NOMO-1 (cell line): Measurements from ENCODE around the gene RIPOR1.

Experiments
- DNase-seq, 2 experiments: peaks; one replicate each; lab custom pipeline; 2025; ENCODE audit not compliant: unreplicated experiment in 2 of 2; lab: John Stamatoyannopoulos, UW

Gene RIPOR1

GRCh38 chr16:67549936-67550335 lies 21.3 kb downstream of the RIPOR1 start:
- no peak for DNase-seq

GRCh38 chr16:67551091-67551490 lies 22.5 kb downstream of the RIPOR1 start:
- DNase-seq: no peak

GRCh38 chr16:67551972-67552371 lies 23.3 kb downstream of the RIPOR1 start:
- DNase-seq: no peak

- no peak for DNase-seq
Measured at GRCh38 chr16:67552476-67552875, 23.8 kb downstream of the RIPOR1 start.

GRCh38 chr16:67555795-67556212 lies 27.2 kb downstream of the RIPOR1 start:
- DNase-seq: peak in 1 of 2 experiments; percentile 79

GRCh38 chr16:67558859-67559258 lies 30.2 kb downstream of the RIPOR1 start:
- DNase-seq: no peak

- DNase-seq: no peak
Measured at GRCh38 chr16:67560827-67561342, 32.3 kb downstream of the RIPOR1 start.

GRCh38 chr16:67561501-67561823 lies 32.8 kb downstream of the RIPOR1 start:
- DNase-seq: no peak

- peak; percentile 98 to 100 for DNase-seq
Measured at GRCh38 chr16:67561824-67562525, 33.3 kb downstream of the RIPOR1 start.

- DNase-seq: peak; percentile 73 to 83
Measured at GRCh38 chr16:67562526-67562917, 33.9 kb downstream of the RIPOR1 start, which contains the start of gene CTCF. Gene CTCF, plus strand, starts transcription at chr16:67562526. Its CDS starts 48,307 bp downstream, at chr16:67610833.

- DNase-seq: peak; percentile 42 to 51
Measured at GRCh38 chr16:67562918-67563707, 34.5 kb downstream of the RIPOR1 start.

- DNase-seq: peak; percentile 86 to 88
Measured at GRCh38 chr16:67563708-67564468, 35.3 kb downstream of the RIPOR1 start.

- DNase-seq: no peak
Measured at GRCh38 chr16:67565470-67566100, 37.0 kb downstream of the RIPOR1 start.

GRCh38 chr16:67571464-67571863 lies 42.8 kb downstream of the RIPOR1 start:
- DNase-seq: no peak

- no peak for DNase-seq
Measured at GRCh38 chr16:67571981-67572431, 43.4 kb downstream of the RIPOR1 start.

- DNase-seq: no peak
Measured at GRCh38 chr16:67579686-67580085, 51.1 kb downstream of the RIPOR1 start.

GRCh38 chr16:67580202-67580601 lies 51.6 kb downstream of the RIPOR1 start:
- DNase-seq: no peak

- no peak for DNase-seq
Measured at GRCh38 chr16:67593288-67593687, 64.7 kb downstream of the RIPOR1 start.

GRCh38 chr16:67593701-67594100 lies 65.1 kb downstream of the RIPOR1 start:
- DNase-seq: no peak

- DNase-seq: no peak
Measured at GRCh38 chr16:67594256-67594915, 65.8 kb downstream of the RIPOR1 start.
